BE2C (cell line): ENCODE results near the gene AFG1L.
"Not testable (repeated sequence)": the region's sequence is repeated elsewhere in the genome, so short reads cannot be mapped to it uniquely, and the experiment has no call there.

Experiments used
- DNase-seq: peaks from one replicate; pipeline ENCODE4 v3.0.0-alpha.2; 2020
- H3K27me3 ChIP-seq: fragments of 250-450 bp; sonication (Bioruptor Pico); 2 replicates; pipeline ENCODE4 v1.5.1; 2020; ENCODE audit warnings: mild to moderate bottlenecking
- H3K36me3 ChIP-seq: fragments of 250-450 bp; sonication (Bioruptor Pico); 2 replicates; pipeline ENCODE4 v1.5.1; 2020; ENCODE audit warnings: mild to moderate bottlenecking
- H3K4me1 ChIP-seq: fragments of 250-450 bp; sonication (Bioruptor Pico); 2 replicates; pipeline ENCODE4 v1.5.1; 2020
- H3K4me3 ChIP-seq: 2 replicates; pipeline ENCODE4 v1.5.1; 2011; ENCODE audit warnings: low read depth, low read length
- H3K9me3 ChIP-seq: fragments of 250-450 bp; sonication (Bioruptor Pico); 2 replicates; pipeline ENCODE4 v1.5.1; 2020
- CTCF ChIP-seq: IDR thresholded peaks from 2 replicates; pipeline ENCODE4 v1.5.1; 2012; ENCODE audit warnings: mild to moderate bottlenecking, low read depth, low read length

Gene AFG1L

GRCh38 chr6:108524528-108525248 lies 229.8 kb downstream of the AFG1L start:
- no peak for DNase-seq
- no peaks in the 10 kb centered on the region for H3K27me3 ChIP-seq
- no peaks in the 10 kb centered on the region for H3K9me3 ChIP-seq
- TF ChIP-seq CTCF: no peak
- H3K36me3 ChIP-seq: no peaks in the 10 kb centered on the region
- H3K4me1 ChIP-seq: peaks cover 3% of the 10 kb centered on the region; the same call in 1 of the 2 replicates
- H3K4me3 ChIP-seq: no peak overlapping the region

GRCh38 chr6:108526739-108527174 lies 231.9 kb downstream of the AFG1L start:
- Histone ChIP-seq H3K27me3 (no peaks in the 10 kb centered on the region), H3K36me3 (no peaks in the 10 kb centered on the region), H3K4me1 (no peaks in the 10 kb centered on the region), H3K9me3 (no peaks in the 10 kb centered on the region), H3K4me3 (no peak overlapping the region)
- TF ChIP-seq CTCF: peak; percentile 90
- DNase-seq: no peak

- H3K27me3 ChIP-seq: no peaks in the 10 kb centered on the region
- no peaks in the 10 kb centered on the region for H3K4me1 ChIP-seq
- no peaks in the 10 kb centered on the region for H3K9me3 ChIP-seq
- no peaks in the 10 kb centered on the region for H3K36me3 ChIP-seq
- no peak for TF ChIP-seq CTCF
- H3K4me3 ChIP-seq: no peak overlapping the region
- no peak for DNase-seq
Measured at GRCh38 chr6:108528878-108529277, 234.0 kb downstream of the AFG1L start.

GRCh38 chr6:108531332-108531731 lies 236.5 kb downstream of the AFG1L start:
- Histone ChIP-seq H3K36me3 (no peaks in the 10 kb centered on the region), H3K4me1 (no peaks in the 10 kb centered on the region), H3K27me3 (no peaks in the 10 kb centered on the region), H3K4me3 (no peak overlapping the region), H3K9me3 (no peaks in the 10 kb centered on the region)
- no peak for DNase-seq
- peak; percentile 22; the same call in 1 of the 2 replicates for TF ChIP-seq CTCF

- no peak for TF ChIP-seq CTCF
- H3K27me3 ChIP-seq: no peaks in the 10 kb centered on the region
- H3K9me3 ChIP-seq: no peaks in the 10 kb centered on the region
- no peak for DNase-seq
- no peak overlapping the region for H3K4me3 ChIP-seq
- no peaks in the 10 kb centered on the region for H3K4me1 ChIP-seq
- no peaks in the 10 kb centered on the region for H3K36me3 ChIP-seq
Measured at GRCh38 chr6:108535114-108535742, 240.4 kb downstream of the AFG1L start.

- H3K27me3 ChIP-seq, H3K4me3 ChIP-seq, DNase-seq, H3K9me3 ChIP-seq, H3K36me3 ChIP-seq, H3K4me1 ChIP-seq: not testable (repeated sequence)
Measured at GRCh38 chr6:108535920-108536535, 241.2 kb downstream of the AFG1L start.
